GM12873 (cell line): Measurements from ENCODE around the gene R3HDM2.

ENCODE experiments used
- CTCF ChIP-seq: IDR thresholded peaks from 2 replicates; pipeline ENCODE4 v1.5.1; 2012; ENCODE audit warnings: low read depth, mild to moderate bottlenecking, moderate library complexity, low read length, control low read depth; ENCODE audit not compliant: insufficient read depth; ENCODE audit errors: missing control alignments

R3HDM2 gene

DNA sequence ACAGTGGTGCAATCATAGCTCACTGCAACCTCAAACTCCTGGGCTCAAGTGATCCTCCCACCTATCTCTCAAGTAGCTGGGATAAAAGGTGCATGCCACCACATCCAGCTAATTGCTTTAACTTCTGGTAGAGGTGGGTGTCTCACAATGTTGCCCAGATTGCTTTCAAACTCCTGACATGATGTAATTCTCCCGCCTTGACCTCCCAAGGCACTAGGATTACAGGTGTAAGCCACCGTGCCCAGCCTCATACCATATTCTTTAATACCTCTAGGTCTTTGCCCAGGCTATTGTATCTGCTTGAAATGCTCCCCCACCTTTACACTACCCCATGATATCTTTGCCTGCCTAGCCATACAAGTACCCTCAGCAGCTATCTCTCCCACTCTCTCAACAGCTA lies 11.3 kb downstream of the R3HDM2 start:
- no peak for TF ChIP-seq CTCF

DNA sequence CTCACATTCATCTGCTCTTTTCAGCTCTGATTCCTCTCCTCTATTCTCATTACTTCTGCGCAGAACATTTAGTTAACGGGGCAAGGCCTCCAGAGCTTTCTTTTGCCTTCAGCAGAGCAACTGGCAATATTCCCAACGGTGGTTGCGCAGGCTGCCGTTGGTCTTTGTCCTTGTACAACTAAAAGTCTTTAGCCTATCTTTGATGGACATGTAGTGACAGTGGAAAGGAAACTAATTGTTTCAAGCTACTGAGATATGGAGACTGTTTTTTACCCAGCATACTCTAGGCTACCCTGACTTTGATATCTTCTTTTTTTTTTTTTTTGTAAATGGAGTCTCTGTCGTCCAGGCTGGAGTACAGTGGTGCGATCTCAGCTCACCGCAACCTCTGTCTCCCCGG lies 12.6 kb downstream of the R3HDM2 start:
- TF ChIP-seq CTCF: no peak

GRCh38 chr12:57416039-57416996 lies 14.5 kb downstream of the R3HDM2 start:
- no peak for TF ChIP-seq CTCF

DNA sequence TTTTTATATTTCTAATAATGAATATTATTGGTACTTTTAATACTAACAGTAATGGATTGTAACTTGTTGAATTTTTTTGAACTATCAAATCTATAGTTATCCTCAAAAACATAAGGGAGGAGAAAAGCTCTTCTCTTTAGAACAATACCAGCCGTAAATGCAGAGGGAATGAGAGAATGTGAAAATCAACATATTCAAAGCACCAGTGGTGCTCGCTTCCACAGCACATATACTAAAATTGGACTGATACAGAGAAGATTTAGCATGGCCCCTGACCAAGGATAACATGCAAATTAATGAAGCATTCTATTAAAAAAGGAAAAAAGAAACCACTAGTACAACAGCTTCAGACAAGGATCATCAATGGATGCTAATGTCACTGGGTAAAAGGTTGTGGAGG lies 15.8 kb downstream of the R3HDM2 start:
- no peak for TF ChIP-seq CTCF

GRCh38 chr12:57410534-57410933 lies 20.3 kb downstream of the R3HDM2 start:
- TF ChIP-seq CTCF: no peak

- no peak for TF ChIP-seq CTCF
These were observed 25.7 kb downstream of the R3HDM2 start for GRCh38 chr12:57404966-57405640.

- no peak for TF ChIP-seq CTCF
These were observed 29.7 kb downstream of the R3HDM2 start for GRCh38 chr12:57401165-57401564.
